HG03575 (cell line): ENCODE results near the gene STARD3.

Experiments used
- ATAC-seq: cut with Tn5 transposase; IDR thresholded peaks from one replicate; pipeline ENCODE4 v1.9.1; 2021; ENCODE audit not compliant: unreplicated experiment, insufficient number of reproducible peaks, low FRiP score; ENCODE audit errors: extremely low read depth

Gene STARD3

DNA sequence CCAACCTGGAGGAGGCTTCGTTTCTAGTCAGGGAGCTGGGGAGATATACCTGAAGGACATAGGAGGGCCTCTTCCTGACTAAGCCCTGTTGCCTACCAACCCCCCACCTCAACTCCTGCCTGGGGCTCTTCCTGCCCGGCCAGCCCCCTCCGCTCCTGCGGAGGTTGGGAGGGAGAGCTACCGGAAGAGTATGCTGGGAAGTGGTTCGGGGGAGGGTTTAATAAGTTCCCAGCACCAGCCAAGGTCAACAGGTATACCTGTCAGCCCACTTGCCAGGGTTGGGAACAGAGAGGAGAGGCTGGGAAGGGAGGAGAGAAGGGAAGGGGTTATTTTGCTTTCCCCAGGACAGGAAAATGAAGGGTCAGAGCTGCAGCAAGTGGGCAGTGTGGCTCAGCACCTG, 5.5 kb upstream of the STARD3 start:
- no peak for ATAC-seq

DNA sequence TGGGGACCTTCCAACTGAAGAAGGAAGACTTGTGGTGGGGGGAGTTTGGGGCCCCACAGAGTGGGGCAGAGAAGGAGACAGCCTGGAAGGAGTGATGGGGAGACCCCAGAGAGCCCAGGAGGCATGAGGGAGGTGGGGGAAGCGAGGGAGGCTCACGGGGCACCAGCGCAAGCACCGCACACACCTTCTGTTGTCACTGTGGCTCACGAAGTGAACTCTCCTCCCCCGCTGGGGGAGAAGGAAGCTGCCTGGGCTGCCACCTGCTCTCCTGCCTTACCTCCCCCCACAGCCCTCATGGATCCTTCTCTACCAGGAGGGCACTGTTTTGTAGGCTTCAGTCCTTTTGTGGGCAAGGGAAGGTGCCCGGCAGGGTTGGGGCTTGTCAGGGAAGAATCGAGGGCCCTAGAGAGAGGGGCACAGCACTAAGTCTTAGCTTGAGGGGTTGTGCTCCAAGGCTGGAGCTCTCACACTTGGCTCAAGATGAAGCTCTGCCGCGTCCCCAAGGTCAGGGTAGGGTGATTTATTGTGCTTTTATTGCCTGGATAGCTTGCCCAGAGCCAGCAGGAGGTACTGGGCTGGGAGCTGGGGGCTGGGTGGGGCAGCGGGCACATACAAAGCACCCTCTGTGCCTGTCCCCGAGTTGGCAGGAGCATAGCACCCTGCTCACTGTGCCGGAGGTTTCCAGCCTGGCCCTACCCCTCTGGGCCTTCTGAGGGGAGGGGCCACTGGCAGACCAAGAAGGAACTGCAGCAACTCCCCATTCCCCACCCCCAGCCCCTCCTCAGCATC, 4.6 kb upstream of the STARD3 start:
- ATAC-seq: no peak

DNA sequence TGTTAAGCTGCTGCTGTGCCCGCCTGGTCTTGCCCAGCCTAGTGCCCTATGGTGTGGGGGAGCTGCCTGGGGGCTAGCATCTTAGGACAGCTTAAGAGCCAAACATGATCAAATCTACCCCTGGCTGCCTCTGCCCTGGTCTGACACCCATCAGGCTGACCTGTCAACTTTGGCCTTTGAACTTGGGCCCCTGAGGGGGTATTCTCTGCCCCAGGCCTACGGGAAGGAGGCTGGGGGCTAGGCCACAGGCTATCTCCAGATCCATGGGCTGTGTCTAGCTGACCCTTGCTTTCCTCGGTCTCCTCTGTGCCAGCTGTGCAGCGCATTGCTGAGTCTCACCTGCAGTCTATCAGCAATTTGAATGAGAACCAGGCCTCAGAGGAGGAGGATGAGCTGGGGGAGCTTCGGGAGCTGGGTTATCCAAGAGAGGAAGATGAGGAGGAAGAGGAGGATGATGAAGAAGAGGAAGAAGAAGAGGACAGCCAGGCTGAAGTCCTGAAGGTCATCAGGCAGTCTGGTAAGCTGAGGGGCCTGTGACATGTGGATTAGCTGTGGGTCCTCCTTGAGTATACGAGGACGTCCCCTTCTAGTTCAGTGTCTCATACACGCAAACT, 3.3 kb upstream of the STARD3 start:
- no peak for ATAC-seq

DNA sequence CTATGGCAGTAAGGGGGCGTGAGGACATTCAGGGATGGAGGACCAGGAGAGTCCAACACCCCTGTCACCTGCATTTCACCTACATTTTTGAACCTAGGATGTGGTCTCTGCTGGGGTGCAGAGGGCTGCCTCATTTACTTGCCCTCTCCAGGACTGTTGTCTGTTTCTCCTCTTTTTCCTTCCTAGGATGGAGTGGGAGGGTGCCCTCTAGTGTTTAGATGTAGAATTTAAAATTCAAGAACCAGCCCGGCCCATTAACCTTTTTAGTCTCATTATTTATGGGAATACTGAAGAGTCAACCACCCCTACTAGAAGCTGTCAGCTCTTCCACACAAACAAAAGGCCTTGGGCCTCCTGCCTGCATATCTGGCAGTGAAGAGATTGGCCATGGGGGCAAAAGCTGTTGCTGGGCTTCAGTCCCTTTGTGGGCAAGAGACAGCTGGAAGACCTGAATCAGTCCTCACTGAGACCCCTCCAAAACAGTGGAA, 2.5 kb upstream of the STARD3 start:
- no peak for ATAC-seq

DNA sequence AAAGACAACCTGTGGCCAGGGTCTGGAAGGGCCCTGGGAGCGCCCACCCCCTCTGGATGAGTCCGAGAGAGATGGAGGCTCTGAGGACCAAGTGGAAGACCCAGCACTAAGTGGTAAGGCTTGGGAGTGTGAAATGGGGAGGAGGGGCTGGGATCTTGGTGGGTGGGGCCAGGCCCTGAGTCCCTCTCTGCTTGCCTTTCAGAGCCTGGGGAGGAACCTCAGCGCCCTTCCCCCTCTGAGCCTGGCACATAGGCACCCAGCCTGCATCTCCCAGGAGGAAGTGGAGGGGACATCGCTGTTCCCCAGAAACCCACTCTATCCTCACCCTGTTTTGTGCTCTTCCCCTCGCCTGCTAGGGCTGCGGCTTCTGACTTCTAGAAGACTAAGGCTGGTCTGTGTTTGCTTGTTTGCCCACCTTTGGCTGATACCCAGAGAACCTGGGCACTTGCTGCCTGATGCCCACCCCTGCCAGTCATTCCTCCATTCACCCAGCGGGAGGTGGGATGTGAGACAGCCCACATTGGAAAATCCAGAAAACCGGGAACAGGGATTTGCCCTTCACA, 1.2 kb upstream of the STARD3 start:
- no peak for ATAC-seq

DNA sequence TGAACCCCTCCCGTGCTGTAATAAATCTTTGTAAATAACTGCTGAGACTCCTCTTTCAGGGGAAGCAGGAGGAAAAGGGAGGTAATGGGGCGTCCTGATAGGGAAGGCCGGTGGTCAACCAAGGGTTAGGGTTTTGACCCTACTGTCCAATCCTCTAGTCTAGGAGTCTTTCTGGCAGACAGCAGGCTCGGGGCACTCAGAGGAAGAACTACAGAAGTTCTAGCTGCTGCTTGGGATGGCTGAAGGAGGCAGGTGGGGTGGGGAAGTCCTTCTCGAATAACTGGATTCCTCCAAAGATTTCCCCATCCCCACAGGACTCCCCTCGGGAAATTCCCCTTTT, 387 bp upstream of the STARD3 start:
- ATAC-seq: peak; percentile 28

DNA sequence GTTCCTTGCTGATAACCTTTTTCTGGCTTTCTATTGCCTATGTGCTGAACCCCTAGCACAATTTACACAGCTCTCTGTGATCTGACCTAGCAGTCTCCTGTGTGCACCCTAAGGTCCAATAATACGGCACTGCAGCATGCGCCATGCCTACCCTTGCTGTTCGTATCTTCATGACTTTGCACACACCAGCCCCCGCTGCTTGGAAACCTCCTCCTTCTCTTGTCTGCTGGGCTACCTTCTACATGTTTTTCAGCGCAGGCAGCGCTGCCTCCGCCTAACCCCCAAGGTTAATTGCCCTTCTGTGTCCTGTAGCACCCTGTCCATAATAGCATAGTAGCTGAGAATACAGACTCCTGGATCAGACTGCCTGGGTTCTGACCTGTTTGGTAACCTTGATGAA, 1.4 kb downstream of the STARD3 start:
- no peak for ATAC-seq

DNA sequence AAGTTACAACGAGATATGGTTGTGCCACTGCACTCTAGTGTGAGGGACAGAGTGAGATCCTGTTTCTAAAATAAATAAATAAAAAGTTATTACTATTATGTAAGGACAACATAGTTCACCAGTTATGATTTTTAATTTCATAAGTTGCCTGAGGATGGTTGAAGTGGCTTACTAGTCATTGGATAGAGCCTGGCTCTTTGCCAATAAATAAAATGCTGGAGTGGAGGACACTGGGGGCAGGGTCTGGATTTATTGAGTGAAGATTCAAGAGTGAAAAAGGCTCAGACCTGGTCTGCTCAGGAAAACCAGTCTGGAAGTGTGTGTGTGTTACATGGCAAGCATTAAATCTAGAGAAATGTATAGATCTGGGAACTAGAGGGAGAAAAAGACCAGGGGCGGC, 2.1 kb downstream of the STARD3 start:
- ATAC-seq: no peak

DNA sequence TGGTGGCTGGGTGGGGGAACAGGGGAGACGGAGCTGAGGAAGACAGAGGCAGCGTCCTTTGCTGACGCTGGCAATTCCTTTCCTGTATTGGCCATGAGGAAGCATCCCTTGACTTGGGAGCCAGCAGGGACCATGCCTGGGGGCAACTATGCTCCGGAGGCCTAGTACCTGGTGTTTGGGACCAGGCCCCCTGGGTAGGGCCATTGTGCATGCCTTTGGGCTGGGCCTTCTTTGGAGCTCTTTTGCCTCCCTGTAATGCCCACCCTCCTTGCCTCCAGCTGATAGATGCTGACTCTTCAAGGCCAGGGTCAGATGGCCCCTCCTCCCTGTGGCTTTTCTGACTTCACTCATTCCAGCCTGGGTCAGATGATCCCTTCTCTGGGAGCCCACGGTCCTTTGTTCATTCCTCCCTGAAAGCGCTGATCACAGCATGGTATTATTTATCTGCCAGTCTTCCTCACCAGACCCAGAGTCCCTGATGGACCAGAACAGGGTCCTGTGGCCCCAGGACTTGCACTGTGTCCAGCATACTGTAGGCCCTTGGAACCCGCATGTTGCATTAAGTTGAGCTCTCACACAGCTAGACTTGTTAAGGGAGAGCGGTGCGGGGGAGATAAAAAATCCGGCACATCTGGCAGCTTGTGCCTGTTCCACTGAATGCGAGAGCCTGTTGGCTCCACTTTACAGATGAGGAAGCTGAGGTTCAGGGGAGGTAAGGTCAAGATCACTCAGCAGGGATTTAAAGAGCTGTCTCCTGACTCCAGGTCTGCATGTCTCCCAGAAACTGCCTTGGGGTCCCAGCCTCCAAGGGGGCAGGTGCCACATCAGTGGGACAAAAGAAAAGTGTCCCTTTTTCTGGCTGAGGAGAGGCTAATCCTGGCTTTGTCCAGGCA, 2.9 kb downstream of the STARD3 start:
- ATAC-seq: no peak

DNA sequence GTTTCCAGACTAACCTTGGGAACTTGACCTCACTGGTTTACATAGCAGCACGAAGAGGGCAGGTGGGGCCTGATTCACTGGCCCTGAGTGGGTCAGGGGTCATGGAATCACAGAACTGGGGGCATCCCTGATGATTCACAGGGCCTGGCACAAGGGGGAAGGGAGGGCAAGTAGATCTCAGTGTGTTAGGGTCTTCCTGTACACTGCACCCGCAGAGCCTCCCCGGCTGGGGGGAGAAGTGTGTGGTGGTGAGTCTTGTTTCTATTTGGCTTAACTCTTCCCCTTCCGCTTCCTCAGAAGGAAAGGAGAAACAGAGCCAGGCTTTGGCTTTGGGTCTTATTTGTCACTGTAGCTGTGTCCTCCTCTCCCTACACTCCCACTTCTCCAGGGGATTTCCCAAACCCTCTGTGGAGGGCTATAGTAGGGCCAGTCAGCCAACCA, 3.7 kb downstream of the STARD3 start:
- no peak for ATAC-seq

DNA sequence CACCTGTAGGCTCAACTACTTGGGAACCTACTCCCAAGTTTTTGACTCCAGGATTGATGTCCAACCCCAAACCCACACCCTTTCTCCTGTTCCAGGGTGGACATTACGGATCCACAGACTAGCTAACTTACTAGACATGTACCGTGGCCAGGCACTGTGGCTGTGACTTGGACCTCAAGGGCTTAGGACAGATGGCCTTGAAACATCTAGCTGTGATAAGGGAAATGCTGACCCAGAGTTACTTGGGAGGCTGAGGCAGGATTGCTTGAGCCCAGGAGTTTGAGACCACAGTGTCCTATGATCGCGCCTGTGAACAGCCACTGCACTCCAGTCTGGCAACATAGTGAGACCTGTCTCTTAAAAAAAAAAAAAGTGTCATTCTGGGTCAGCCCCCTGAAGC, 4.2 kb downstream of the STARD3 start:
- ATAC-seq: no peak

DNA sequence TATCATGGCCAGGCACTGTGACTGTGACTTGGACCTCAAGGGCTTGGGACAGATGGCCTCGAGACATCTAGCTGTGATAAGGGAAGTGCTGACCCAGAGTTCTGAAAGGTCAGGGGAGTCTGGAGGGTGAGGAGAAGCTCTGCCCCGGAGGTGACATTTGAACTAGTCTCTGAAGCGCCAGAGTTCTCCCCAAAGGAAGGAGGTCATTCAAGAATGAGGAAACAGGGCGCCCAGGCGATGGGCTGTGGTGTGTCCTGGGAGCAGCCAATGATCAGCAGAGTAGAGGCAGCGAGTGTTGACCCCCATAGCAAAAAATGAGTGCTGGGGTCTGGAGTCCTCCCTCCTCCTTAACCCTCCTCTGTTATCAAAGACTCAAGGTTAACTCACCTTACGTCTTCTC, 4.9 kb downstream of the STARD3 start:
- ATAC-seq: no peak

DNA sequence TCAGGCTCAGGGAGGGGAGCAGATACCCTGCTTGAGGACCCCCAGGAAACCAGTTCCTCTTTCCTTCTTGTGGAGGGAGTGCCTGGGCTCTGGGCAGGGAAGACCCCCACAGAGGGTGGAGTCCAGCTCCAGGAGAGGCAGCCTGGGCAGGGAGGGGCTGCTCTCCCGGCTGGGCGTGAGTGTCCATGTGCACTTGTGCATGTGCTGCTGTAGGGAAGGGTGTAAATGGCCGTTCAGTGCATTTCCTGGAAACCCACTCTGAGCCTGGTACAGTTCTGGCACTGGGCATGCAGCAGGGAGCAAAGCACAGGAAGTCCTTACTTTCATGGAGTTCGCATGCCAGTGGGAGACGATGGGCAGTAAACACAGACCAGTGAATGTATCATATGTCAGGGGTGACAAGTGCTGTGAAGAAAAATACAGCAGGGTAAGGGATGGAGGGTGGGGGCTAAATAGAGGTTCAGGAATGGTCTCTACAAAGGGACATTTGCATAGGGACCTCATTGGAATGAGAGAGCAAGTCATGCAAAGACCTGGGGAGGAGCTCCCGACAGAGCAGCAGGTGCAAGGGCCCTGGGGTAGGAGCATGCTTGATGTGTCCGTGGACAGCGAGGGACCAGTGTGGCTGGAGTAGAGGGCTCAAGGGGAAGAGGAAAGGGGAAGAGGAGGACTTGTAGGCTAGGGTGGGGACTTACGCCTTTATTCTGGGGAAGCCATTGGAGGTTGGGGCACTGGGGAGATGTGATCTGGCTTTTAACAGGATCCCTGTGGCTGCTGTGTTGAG, 5.5 kb downstream of the STARD3 start:
- no peak for ATAC-seq

DNA sequence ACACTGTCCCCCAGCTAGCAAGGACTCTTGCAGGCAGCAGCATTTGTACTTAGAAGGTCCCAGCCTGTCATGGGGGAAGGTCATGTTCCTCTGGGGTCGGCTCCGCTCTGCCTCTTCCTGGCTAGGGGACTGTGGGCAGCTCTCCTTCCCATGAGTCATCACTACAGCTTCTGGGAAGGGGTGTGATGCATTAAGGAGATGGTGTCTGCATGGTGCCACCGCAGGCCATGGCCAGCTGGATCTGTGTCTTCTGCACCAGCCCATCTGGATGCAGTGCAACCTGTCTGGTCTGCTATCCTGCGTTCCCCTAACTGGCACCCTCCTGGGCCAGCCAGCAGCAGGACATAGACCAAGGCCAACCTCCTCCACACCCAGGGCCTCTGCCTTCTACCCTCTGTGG, 6.3 kb downstream of the STARD3 start:
- no peak for ATAC-seq

DNA sequence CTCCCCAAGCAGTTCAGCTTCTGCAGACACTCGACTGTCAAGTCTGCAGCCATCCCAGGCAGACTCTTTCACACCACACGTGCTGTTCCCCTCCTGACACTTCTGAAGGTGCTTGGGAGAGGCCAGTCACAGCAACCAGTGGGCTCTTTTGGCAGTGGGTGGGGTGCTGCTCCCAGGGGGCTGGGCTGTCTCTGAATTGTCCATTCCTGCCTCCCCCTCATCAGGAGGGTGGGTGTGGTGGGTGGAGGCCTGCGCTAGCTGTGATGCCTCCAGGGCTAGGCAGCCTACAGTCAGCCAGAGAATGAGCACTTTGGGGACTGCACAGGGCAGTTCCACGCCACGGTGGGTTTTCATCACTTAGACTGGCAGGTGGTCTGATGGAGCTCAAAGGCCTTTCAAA, 10.3 kb downstream of the STARD3 start:
- no peak for ATAC-seq

DNA sequence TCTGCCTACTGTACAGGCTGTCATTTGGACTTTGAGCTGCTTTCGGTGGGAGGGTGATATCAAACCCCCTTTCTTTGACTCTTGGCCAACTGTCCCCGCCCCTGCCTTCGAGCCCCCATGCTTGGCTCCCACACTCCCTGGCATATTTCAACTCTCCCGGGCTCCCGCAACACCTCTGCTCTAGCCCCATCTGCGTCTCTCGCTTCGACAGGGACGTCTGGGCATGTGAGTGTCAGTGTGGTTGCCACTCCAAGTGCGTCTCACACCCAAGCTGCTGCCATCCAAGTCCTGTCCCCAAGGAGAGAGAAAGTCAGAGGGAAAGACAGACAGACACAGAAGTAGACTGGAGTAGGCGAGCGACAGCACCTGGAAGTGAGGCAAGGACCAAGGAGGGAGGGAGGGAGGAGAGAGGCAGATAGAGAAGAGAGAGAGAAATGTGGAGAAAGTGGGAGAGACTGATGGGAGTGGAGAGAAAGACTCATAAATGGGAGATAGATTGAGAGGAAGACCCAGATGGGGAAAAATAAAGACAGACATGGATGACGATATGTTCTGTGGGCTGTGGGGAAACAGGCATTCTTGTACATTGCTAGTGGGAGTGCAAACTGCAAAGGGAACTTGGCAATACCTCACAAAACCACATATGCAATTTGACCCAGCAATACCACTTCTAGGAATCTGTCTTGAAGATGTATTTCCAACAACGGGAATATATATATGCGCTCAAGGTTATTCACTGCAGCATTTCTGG, 11.8 kb downstream of the STARD3 start:
- ATAC-seq: no peak

DNA sequence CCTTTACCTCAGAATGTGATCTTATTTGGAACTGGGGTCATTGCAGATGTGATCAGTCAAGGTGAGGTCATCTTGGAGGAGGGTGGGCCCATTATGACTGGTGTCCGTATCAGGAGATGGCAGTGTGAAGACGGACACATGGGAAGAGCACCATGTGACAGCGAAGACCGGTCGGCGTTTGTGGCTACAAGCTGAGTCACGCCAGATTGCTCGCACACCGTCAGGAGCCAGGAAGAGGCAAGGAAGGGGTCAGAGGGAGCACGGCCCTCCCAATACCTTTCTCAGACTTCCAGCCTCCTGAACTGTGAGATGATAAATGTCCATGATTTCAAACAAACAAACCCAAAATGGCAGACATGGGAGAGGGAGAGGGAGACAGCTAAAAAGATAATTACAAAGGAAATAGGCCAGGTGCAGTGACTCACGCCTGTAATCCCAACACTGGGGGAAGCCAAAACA, 13.2 kb downstream of the STARD3 start:
- no peak for ATAC-seq

DNA sequence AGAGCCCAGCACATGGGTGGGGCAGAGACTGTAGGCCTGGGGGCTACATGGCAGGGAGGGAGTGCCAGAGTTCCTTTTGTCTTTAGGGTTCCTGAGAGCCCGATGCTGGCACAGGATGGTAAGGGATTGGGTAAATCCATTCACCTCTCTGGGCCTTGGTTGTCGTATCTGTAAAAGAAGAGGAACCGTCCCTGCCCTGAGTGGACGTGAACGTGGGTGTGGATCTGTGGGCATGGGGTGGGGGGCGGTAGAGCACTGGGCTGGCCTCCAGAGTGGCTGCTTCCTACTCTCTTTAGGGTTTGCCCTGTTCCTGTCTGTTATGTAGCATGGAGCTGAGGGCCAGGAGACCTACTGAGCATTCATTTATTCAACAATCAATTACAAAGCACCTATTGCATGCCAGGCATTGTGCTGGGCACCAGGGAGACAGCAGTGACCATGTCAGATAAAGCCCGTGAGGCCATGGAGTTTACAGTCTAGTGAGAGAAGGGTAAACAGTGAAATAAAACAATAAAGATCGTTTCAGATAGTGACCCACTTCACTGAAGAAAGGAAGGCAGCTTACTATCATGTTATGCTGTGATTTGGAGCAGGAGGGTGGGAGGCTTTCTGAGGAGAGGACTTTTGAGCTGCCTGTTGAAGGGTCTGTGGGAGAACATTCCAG, 15.1 kb downstream of the STARD3 start:
- no peak for ATAC-seq
